Activated T-helper 9 cell treated with anti-CD3 and anti-CD28 coated beads, Interleukin-2, amount 50 U/mL, for 16 hours (primary cell): ENCODE measurements around the gene NFYA.

Source experiments
- DNase-seq: peaks from one replicate; pipeline ENCODE4 v3.0.0-alpha.2; 2020; ENCODE audit warnings: low read depth

NFYA gene

GRCh38 chr6:41120058-41120457 is 47.3 kb downstream of the NFYA start:
- DNase-seq = no peak

DNA sequence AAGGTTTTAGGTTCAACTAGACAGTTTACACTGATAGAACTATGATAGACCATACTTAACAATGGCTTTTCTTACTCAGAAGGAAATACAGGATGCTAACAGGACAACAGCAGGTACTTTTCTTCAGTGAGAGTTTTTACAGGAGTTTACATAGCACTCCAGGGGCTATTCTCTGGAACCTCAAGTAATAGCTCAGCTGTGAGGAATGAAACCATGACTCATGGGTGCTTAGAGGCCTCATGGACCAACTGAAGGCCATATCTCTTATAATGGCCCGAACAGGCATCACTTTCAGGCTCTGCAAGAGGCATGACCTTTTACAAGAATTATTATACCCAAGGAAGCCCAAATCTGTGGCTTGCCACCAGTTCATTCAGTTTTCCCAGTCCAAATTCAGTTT is 49.6 kb downstream of the NFYA start:
- no peak for DNase-seq

DNA sequence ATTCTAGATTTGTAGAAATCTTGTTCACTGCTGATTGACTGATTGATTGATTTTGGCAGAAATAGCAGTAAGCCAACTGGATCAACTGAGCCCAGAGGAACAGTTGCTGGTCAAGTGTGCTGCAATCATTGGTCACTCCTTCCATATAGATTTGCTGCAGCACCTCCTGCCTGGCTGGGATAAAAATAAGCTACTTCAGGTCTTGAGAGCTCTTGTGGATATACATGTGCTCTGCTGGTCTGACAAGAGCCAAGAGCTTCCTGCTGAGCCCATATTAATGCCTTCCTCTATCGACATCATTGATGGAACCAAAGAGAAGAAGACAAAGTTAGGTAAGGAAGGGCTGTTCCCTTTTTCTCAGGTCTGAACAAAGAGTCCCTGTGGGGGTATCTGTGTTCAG is 50.1 kb downstream of the NFYA start:
- no peak for DNase-seq

DNA sequence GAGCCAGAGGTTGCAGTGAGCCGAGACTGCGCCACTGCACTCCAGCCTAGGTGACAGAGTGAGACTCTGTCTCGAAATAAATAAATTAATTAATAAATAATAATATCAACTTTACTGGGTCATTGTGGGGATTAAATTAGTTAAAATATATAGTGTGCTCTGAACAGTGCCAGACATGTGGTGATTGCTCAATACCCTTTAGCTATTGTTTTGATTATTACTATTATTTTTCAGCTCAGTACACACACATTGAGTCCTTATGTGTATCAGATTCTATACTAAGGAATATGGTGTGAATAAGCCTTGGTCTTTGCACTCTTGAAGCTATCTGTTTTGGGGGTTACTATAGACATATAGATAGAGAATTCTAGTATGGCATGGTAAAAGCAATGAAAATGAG is 52.5 kb downstream of the NFYA start:
- no peak for DNase-seq

- no peak for DNase-seq
These were observed 59.5 kb downstream of the NFYA start for GRCh38 chr6:41132254-41132653.

DNA sequence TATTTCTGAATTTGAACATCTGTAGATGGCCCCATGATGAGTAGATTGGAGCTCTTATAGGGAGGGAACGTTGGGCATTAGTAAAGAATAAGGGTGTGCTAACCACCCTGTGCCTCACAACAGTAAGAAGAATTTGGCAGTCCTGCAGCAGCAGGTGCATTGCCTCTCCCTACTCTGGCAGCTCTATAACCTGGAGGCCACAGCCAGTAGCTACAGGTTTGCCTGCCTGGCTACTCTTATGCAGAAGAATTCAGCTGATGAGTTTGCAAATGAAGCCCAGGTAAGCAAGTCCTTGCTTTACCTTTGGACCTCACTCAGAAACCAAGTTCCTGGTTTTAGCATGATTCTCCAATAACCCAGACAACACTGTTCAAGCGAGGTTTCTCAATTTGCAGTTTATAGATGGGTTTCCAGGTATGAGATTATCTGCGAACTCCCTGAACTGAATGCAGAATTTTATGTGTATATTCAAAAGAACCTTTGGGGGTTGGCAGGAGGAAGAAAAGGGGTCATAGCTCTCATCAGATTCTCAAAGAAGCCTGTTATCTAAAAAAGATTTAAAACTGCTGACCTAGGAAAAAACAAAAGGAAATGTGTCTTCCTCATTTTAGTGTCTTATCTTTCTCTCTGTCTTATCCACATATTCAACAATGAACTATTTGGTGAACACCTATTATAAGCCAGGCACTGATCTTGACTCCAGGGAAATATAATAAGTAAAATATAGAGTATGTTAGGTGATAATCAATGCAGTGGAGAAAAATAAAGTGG is 62.5 kb downstream of the NFYA start:
- no peak for DNase-seq

- no peak for DNase-seq
These were observed 64.1 kb downstream of the NFYA start for GRCh38 chr6:41136911-41137310.

GRCh38 chr6:41147917-41148316 is 75.1 kb downstream of the NFYA start:
- DNase-seq = no peak
